Adrenal gland (tissue), 12 donors: Measurements from ENCODE around the gene CD151. TPM values are rescaled to one million over a fixed set of nuclear protein-coding genes. Genes with fewer than 3 reads are reported as not detected.

Source experiments
- DNase-seq, 7 donors: peaks; one replicate each; pipeline ENCODE4 v3.0.0-alpha.2; 2019 to 2020
- H3K27ac ChIP-seq, 5 donors: fragments of 200-600 bp; sonication (generic) in 4 of 5; 1 replicate in 3 of 5; 2 replicates in 2 of 5; pipeline versions ENCODE4 v1.5.1 to v1.8.0; 2016 to 2020; ENCODE audit warnings: mild to moderate bottlenecking in 1 of 5
- H3K27me3 ChIP-seq: fragments of 200-600 bp; 2 replicates; pipeline ENCODE4 v1.8.0; 2021
- H3K36me3 ChIP-seq, 2 donors: fragments of 200-600 bp; replicated peaks in 1 of 2; 1 replicate in 1 of 2; 2 replicates in 1 of 2; pipeline versions ENCODE4 v1.5.1 to v1.8.0; 2018 to 2022
- H3K4me1 ChIP-seq, 2 donors: fragments of 200-600 bp; replicated peaks in 1 of 2; 1 replicate in 1 of 2; 2 replicates in 1 of 2; pipeline versions ENCODE4 v1.5.1 to v1.8.0; 2018 to 2021
- H3K4me3 ChIP-seq, 4 donors: fragments of 200-600 bp; sonication (generic) in 3 of 4; one replicate each; pipeline ENCODE4 v1.5.1; 2016 to 2018
- H3K9me3 ChIP-seq, 3 donors: fragments of 200-600 bp; sonication (generic) in 1 of 3; replicated peaks in 1 of 3; 1 replicate in 2 of 3; 2 replicates in 1 of 3; pipeline versions ENCODE4 v1.5.1 to v1.8.0; 2016 to 2021
- CTCF ChIP-seq, 6 experiments: fragments of 450-650 bp in 4 of 6; fragments of 200-600 bp in 2 of 6; sonication (generic) in 1 of 6; IDR thresholded peaks; 1 replicate in 5 of 6; 2 replicates in 1 of 6; pipeline versions ENCODE4 v1.5.1 to v1.8.0; 2016 to 2021; ENCODE audit warnings: antibody characterized with exemption in 6 of 6, mild to moderate bottlenecking in 2 of 6, moderate library complexity in 1 of 6
- POLR2A ChIP-seq, 2 donors: fragments of 450-650 bp; IDR thresholded peaks; one replicate each; pipeline ENCODE4 v1.6.1; 2017; ENCODE audit warnings: antibody characterized with exemption in 2 of 2, mild to moderate bottlenecking in 2 of 2, moderate library complexity in 1 of 2
- WGBS, 4 donors: extraction: QIAGEN DNeasy Blood & Tissue Kit in 2 of 4; methylation state at CpG; one replicate each; pipeline versions ENCODE4 v1.1.5 to v1.1.7; 2013 to 2017; 5-methylcytosine and 5-hydroxymethylcytosine counted together
- intact Hi-C, 2 donors: fragments of 100-400 bp; cut with DNase I; formaldehyde crosslinking; loops; one replicate each; pipeline versions ENCODE4 v1.14.1 to v1.15.0; 2022 to 2023
- polyA plus RNA-seq, 3 donors: library from polyadenylated mRNA; stranded (reverse); fragments of 200-250 nt in 2 of 3; fragments of 350-450 nt in 1 of 3; fragmentation: Illumina TruSeq in 1 of 3; extraction: RNeasy Lipid Tissue Mini Kit (QIAGEN cat#74804) in 1 of 3; gene quantifications; one replicate each; pipeline ENCODE4 v1.2.3, GENCODE V29; 2013 to 2014
- total RNA-seq, 9 donors: library from RNA; depleted of rRNA in 4 of 9; stranded (reverse); fragments of >200 nt in 4 of 9; fragments of 120-200 nt in 1 of 9; fragmentation: NEBNext Ultra II Directional in 1 of 9; extraction: Animal tissue kit (Norgen Biotek cat#: 25700) in 1 of 9; gene quantifications; one replicate each; pipeline versions ENCODE4 v1.1.0 to v1.2.4, GENCODE V29; 2013 to 2023
- donor health status: healthy with polysubstance abuse.
- donor health status: Bipolar disorder and iron deficiency.
- donor health status: DM: yes; HTN: yes; CAD: no.
- donor health status: DM: no; HTN: no; CAD: no.
- donor health status: DM: no; HTN: no; CAD: no.
- donor health status: DM: yes; HTN: yes; CAD: no.

The CD151 gene
- total and polyA plus RNA-seq, 12 donors, result 111 to 387 (median 285) TPM

GRCh38 chr11:788953-789940 lies 43.5 kb upstream of the CD151 start:
- Histone ChIP-seq H3K27ac (no peak overlapping the region), H3K27me3 (peaks cover 12% of the 10 kb centered on the region), H3K4me1 (no peaks in the 10 kb centered on the region), H3K9me3 (no peaks in the 10 kb centered on the region), H3K4me3 (no peak overlapping the region), H3K36me3 (peaks cover 0 to 6% of the 10 kb centered on the region in 2 donors)
- intact Hi-C loops, result no loop called here
- no peak for DNase-seq
- TF ChIP-seq POLR2A (IDR thresholded peaks at IDR 0.05) (no peak), CTCF (IDR thresholded peaks at IDR 0.05) (no peak)
- 28 to 67% (median 40%) methylated on average over 1 to 31 of the region's 31 CpGs for WGBS, 4 donors

GRCh38 chr11:789943-790342 lies 42.8 kb upstream of the CD151 start, which contains the start of gene CEND1:
Gene CEND1 (minus strand): TSS chr11:790090. CDS start chr11:788576, 1,514 bp downstream.
- Histone ChIP-seq H3K4me3 (no peak within 1 kb of the TSS), H3K36me3 (peaks cover 0 to 6% of the 10 kb centered on the region in 2 donors)
- 0 to 11% (median 5%) methylated on average over 1 to 44 of the region's 44 CpGs; no CpG with 5 or more reads in 1 of the 4 donors for WGBS, 4 donors

GRCh38 chr11:790721-791564 lies 41.8 kb upstream of the CD151 start:
- Histone ChIP-seq H3K4me1 (peaks cover 8 to 11% of the 10 kb centered on the region in 2 donors), H3K36me3 (peaks cover 0 to 6% of the 10 kb centered on the region in 2 donors), H3K27ac (no peak overlapping the region), H3K27me3 (peaks cover 12% of the 10 kb centered on the region), H3K9me3 (no peaks in the 10 kb centered on the region), H3K4me3 (no peak overlapping the region)
- DNase-seq, result no peak
- WGBS, 4 donors, result 74 to 88% (median 76%) methylated on average over 12 to 18 of the region's 18 CpGs
- intact Hi-C loops, result no loop called here
- TF ChIP-seq POLR2A (IDR thresholded peaks at IDR 0.05) (no peak), CTCF (IDR thresholded peaks at IDR 0.05) (no peak)

More at GRCh38 chr11:789943-790342, 42.8 kb upstream of the CD151 start, which contains the start of gene CEND1:
- Histone ChIP-seq H3K4me1 (peaks cover 0 to under 1% of the 10 kb centered on the region in 2 donors), H3K27me3 (peaks cover 12% of the 10 kb centered on the region), H3K27ac (no peak within 1 kb of the TSS), H3K9me3 (no peaks in the 10 kb centered on the region)
- TF ChIP-seq POLR2A (IDR thresholded peaks at IDR 0.05) (no peak), CTCF (IDR thresholded peaks at IDR 0.05) (no peak)
- intact Hi-C loops, result no loop called here
- no peak for DNase-seq
